Gastroesophageal sphincter (tissue), 3 donors: ENCODE results near the gene ARL4D.

Experiments
- CTCF ChIP-seq, 4 experiments: fragments of 200-600 bp in 2 of 4; fragments of 450-650 bp in 2 of 4; sonication (generic) in 1 of 4; IDR thresholded peaks; one replicate each; pipeline ENCODE4 v1.5.1; 2017 to 2019; ENCODE audit warnings: antibody characterized with exemption in 4 of 4, mild to moderate bottlenecking in 2 of 4, moderate library complexity in 2 of 4
- EP300 ChIP-seq: sonication (generic); formaldehyde crosslinking; IDR thresholded peaks from one replicate; pipeline ENCODE4 v1.6.1; 2017; ENCODE audit warnings: antibody characterized with exemption, mild to moderate bottlenecking
- POLR2A ChIP-seq, 2 donors: fragments of 450-650 bp; IDR thresholded peaks; one replicate each; pipeline ENCODE4 v1.6.1; 2017; ENCODE audit warnings: antibody characterized with exemption in 2 of 2, mild to moderate bottlenecking in 2 of 2, moderate library complexity in 1 of 2

DNA sequence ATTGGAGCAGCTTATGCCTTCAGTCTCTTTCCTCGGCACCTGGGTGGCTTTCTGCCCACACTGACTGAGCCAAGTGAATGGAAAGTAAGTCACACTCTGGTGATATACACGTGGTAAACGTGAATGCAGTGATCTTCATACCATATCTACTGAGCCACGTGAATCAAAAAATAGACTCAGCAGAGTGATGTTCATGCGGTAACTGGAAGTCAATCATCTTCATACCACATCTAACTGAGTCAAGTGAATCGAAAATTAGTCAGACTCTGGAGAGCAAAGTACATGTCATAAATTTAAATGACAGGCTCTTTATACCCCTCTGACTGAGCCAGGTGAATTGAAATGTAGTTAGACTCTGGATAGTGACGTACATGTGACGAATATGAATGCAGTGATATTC lies 47.1 kb upstream of the ARL4D start:
- TF ChIP-seq CTCF (IDR thresholded peaks at IDR 0.05): no peak
- no peak for TF ChIP-seq EP300
- no peak for TF ChIP-seq POLR2A (IDR thresholded peaks at IDR 0.05)
